B cell (primary cell): ENCODE results near the gene TRERF1. TPM values are rescaled to one million over a fixed set of nuclear protein-coding genes. Genes with fewer than 3 reads are reported as not detected.

ENCODE experiments used
- ATAC-seq: fragments of 200-7000 bp; cut with Tn5 transposase; one replicate; pipeline ENCODE4 v1.10.0; 2021; ENCODE audit warnings: low read depth, mild to moderate bottlenecking, moderate number of reproducible peaks, moderate library complexity
- CTCF ChIA-PET: fragments of 350-600 bp; sonication (Branson Sonifier 250); formaldehyde crosslinking; loops from one replicate; lab custom pipeline; 2021; ENCODE audit warnings: antibody characterized with exemption, inconsistent platforms; lab: Charles Lee
- POLR2A ChIA-PET: fragments of 350-600 bp; sonication (Branson Sonifier 250); formaldehyde crosslinking; loops from one replicate; lab custom pipeline; 2021; ENCODE audit warnings: antibody characterized with exemption; lab: Charles Lee
- DNase-seq: peaks from one replicate; pipeline ENCODE4 v3.0.0; 2013
- H2AFZ ChIP-seq: 2 replicates; pipeline ENCODE4 v1.6.1; 2012; ENCODE audit warnings: mild to moderate bottlenecking, low read depth, low read length; ENCODE audit not compliant: insufficient read depth, poor library complexity, severe bottlenecking
- H3K27ac ChIP-seq, 2 donors: 1 replicate in 1 of 2; 2 replicates in 1 of 2; pipeline ENCODE4 v1.5.1; 2012 to 2013; ENCODE audit warnings: low read length in 2 of 2, mild to moderate bottlenecking in 2 of 2, moderate library complexity in 1 of 2
- H3K27me3 ChIP-seq, 4 experiments: fragments of 200-600 bp in 1 of 4; sonication (generic) in 1 of 4; replicated peaks in 1 of 4; 1 replicate in 2 of 4; 2 replicates in 2 of 4; pipeline versions ENCODE4 v1.6.1 to v1.7.0; 2013 to 2016; ENCODE audit warnings: low read length in 3 of 4, mild to moderate bottlenecking in 2 of 4, mixed read lengths in 1 of 4, moderate library complexity in 1 of 4; ENCODE audit not compliant: insufficient read depth in 4 of 4, control insufficient read depth in 3 of 4; ENCODE audit errors: control extremely low read depth in 1 of 4
- H3K36me3 ChIP-seq, 2 experiments: replicated peaks in 1 of 2; 1 replicate in 1 of 2; 2 replicates in 1 of 2; pipeline versions ENCODE4 v1.6.1 to v1.7.1; 2013; ENCODE audit warnings: low read length in 1 of 2; ENCODE audit not compliant: insufficient read depth in 2 of 2, control insufficient read depth in 1 of 2; ENCODE audit errors: control extremely low read depth in 1 of 2, extremely low read depth in 1 of 2
- H3K4me1 ChIP-seq, 2 donors: fragments of 200-600 bp in 1 of 2; sonication (generic) in 1 of 2; 1 replicate in 1 of 2; 2 replicates in 1 of 2; pipeline versions ENCODE4 v1.5.1 to v1.6.1; 2013 to 2017; ENCODE audit warnings: low read length in 2 of 2; ENCODE audit not compliant: control insufficient read depth in 2 of 2, insufficient read depth in 2 of 2
- H3K4me2 ChIP-seq: replicated peaks from 2 replicates; pipeline ENCODE3; 2012; ENCODE audit warnings: mild to moderate bottlenecking, low read depth, low read length; ENCODE audit not compliant: poor library complexity, severe bottlenecking
- H3K4me3 ChIP-seq, 5 experiments: fragments of 200-600 bp in 1 of 5; sonication (generic) in 1 of 5; 1 replicate in 3 of 5; 2 replicates in 2 of 5; pipeline versions ENCODE4 v1.5.1 to v1.7.0; 2011 to 2016; ENCODE audit warnings: low read length in 4 of 5, mild to moderate bottlenecking in 4 of 5, low read depth in 2 of 5, control low read depth in 1 of 5, moderate library complexity in 1 of 5; ENCODE audit not compliant: insufficient read depth in 1 of 5; ENCODE audit errors: control extremely low read depth in 1 of 5, extremely low read depth in 1 of 5
- H3K79me2 ChIP-seq: fragments of 200-600 bp; sonication (generic); one replicate; pipeline ENCODE4 v1.6.0; 2016; ENCODE audit warnings: low read length; ENCODE audit not compliant: control insufficient read depth, insufficient read depth
- H3K9ac ChIP-seq: fragments of 200-600 bp; sonication (generic); 2 replicates; pipeline ENCODE4 v1.6.1; 2017; ENCODE audit warnings: mild to moderate bottlenecking, low read length, moderate library complexity
- H3K9me3 ChIP-seq, 3 donors: one replicate each; pipeline versions ENCODE4 v1.6.1 to v1.7.1; 2013; ENCODE audit warnings: low read length in 2 of 3; ENCODE audit not compliant: control insufficient read depth in 2 of 3, insufficient read depth in 1 of 3; ENCODE audit errors: control extremely low read depth in 1 of 3
- H4K20me1 ChIP-seq: 2 replicates; pipeline ENCODE4 v1.6.0; 2012; ENCODE audit warnings: mild to moderate bottlenecking, low read length; ENCODE audit not compliant: insufficient read depth, control insufficient read depth, poor library complexity, severe bottlenecking
- H3K27ac Mint-ChIP-seq: one replicate; pipeline ENCODE4 v1.8.0; 2021; ENCODE audit warnings: mixed read lengths
- H3K27me3 Mint-ChIP-seq: one replicate; pipeline ENCODE4 v1.8.0; 2021; ENCODE audit warnings: mixed read lengths
- H3K4me1 Mint-ChIP-seq: one replicate; pipeline ENCODE4 v1.8.0; 2021; ENCODE audit warnings: mixed read lengths
- H3K4me3 Mint-ChIP-seq: one replicate; pipeline ENCODE4 v1.8.0; 2021; ENCODE audit warnings: mixed read lengths
- H3K9me3 Mint-ChIP-seq: one replicate; pipeline ENCODE4 v1.8.0; 2022; ENCODE audit warnings: mixed read lengths; ENCODE audit not compliant: insufficient read depth
- EZH2 ChIP-seq: IDR thresholded peaks from 2 replicates; pipeline ENCODE4 v1.6.1; 2012; ENCODE audit warnings: borderline replicate concordance, low read depth, mild to moderate bottlenecking, moderate library complexity, low read length; ENCODE audit not compliant: insufficient read depth, poor library complexity, severe bottlenecking
- WGBS: methylation state at CpG from one replicate; pipeline ENCODE4 v1.1.5; 2013; ENCODE audit warnings: missing lambda C conversion rate; ENCODE audit not compliant: insufficient coverage; 5-methylcytosine and 5-hydroxymethylcytosine counted together
- intact Hi-C: fragments of 100-400 bp; cut with micrococcal nuclease; formaldehyde crosslinking; loops from one replicate; pipeline ENCODE4 v1.10.0; 2022
- polyA plus RNA-seq: library from polyadenylated mRNA; depleted of rRNA; stranded (reverse); fragments of >200 nt; gene quantifications from 2 replicates; pipeline ENCODE4 v1.2.3, GENCODE V29; 2012
- total RNA-seq, 2 donors: library from RNA; stranded (reverse); fragments of 120-200 nt in 1 of 2; gene quantifications; 1 replicate in 1 of 2; 2 replicates in 1 of 2; pipeline versions ENCODE4 v1.2.3 to v1.2.4, GENCODE V29; 2013 to 2022
- TF ChIP-seq, protein P1 (sequence below): fragments of 200-600 bp; IDR thresholded peaks from one replicate; pipeline ENCODE4 v1.8.0; 2022; ENCODE audit warnings: antibody characterized with exemption, mild to moderate bottlenecking

The TRERF1 gene
- total and polyA plus RNA-seq, 2 donors (not counting 1 experiment from before 2014, with no cell fraction given): 3.5 to 6.7 TPM

DNA sequence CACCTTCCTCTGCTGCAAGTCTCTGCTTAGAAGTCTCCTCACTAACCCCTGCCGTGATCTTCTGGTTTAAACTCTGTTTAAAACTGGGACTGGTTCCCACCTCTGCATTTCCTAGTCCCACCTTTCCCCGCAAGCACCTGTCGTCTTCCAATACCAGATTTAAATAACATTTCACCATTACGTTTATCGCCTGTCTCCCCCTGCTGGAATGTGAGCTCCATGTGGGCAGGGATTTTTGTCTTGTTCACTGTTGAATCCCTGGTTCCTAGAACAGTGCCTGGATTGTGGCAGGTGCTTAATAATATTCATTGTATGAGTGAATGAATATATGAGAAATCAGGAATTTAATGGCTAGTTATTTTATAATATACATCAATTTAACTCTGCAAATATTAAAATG is 275.9 kb downstream of the TRERF1 start:
- H3K4me3 Mint-ChIP-seq: no peak overlapping the region
- H3K4me2 ChIP-seq: no peak overlapping the region
- ATAC-seq: no peak
- H3K9ac ChIP-seq: no peak overlapping the region
- H3K4me1 Mint-ChIP-seq: peaks cover 7% of the 10 kb centered on the region
- H3K36me3 ChIP-seq: no peaks in the 10 kb centered on the region
- H3K4me3 ChIP-seq: no peak overlapping the region
- H4K20me1 ChIP-seq: no peaks in the 10 kb centered on the region
- no peak for DNase-seq
- H3K4me1 ChIP-seq: peaks cover 5 to 7% of the 10 kb centered on the region in 2 donors
- H3K27me3 ChIP-seq: peaks cover 0 to 16% (median 2%) of the 10 kb centered on the region in 4 experiments
- H3K27ac ChIP-seq: no peak overlapping the region
- POLR2A ChIA-PET: no interaction called here
- H3K9me3 Mint-ChIP-seq: no peaks in the 10 kb centered on the region
- no peak overlapping the region for H2AFZ ChIP-seq
- intact Hi-C loops: no loop called here
- no peaks in the 10 kb centered on the region for H3K79me2 ChIP-seq
- H3K9me3 ChIP-seq: no peaks in the 10 kb centered on the region
- no peak overlapping the region for H3K27ac Mint-ChIP-seq
- TF ChIP-seq, protein P1, sequence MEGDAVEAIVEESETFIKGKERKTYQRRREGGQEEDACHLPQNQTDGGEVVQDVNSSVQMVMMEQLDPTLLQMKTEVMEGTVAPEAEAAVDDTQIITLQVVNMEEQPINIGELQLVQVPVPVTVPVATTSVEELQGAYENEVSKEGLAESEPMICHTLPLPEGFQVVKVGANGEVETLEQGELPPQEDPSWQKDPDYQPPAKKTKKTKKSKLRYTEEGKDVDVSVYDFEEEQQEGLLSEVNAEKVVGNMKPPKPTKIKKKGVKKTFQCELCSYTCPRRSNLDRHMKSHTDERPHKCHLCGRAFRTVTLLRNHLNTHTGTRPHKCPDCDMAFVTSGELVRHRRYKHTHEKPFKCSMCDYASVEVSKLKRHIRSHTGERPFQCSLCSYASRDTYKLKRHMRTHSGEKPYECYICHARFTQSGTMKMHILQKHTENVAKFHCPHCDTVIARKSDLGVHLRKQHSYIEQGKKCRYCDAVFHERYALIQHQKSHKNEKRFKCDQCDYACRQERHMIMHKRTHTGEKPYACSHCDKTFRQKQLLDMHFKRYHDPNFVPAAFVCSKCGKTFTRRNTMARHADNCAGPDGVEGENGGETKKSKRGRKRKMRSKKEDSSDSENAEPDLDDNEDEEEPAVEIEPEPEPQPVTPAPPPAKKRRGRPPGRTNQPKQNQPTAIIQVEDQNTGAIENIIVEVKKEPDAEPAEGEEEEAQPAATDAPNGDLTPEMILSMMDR: no peak
- TF ChIP-seq EZH2: no peak
- WGBS: 89% methylated on average over 1 of the region's 5 CpGs
- H3K27me3 Mint-ChIP-seq: peaks cover 20% of the 10 kb centered on the region
- CTCF ChIA-PET: no interaction called here

Other genes with a start within 250 kb of the TRERF1 start
- gene MRPS10, start 234.1 kb downstream of the TRERF1 start, total RNA-seq: 26.4 and 28.6 TPM in 2 replicates
- 10.5 and 11.9 TPM in 2 replicates for gene MRPS10, start 234.1 kb downstream of the TRERF1 start, polyA plus RNA-seq
- 56.2 and 61.5 TPM in 2 replicates for gene UBR2, start 112.1 kb upstream of the TRERF1 start, total RNA-seq
- gene UBR2, start 112.1 kb upstream of the TRERF1 start, polyA plus RNA-seq: 9.7 and 15.1 TPM in 2 replicates